Activated naive CD4-positive, alpha-beta T cell treated with anti-CD3 and anti-CD28 coated beads, Interleukin-2, amount 50 U/mL, for 72 hours (primary cell): ENCODE measurements around the gene NANP. TPM values are rescaled to one million over a fixed set of nuclear protein-coding genes. Genes with fewer than 3 reads are reported as not detected.

Source experiments
- total RNA-seq, 2 donors: library from RNA; stranded (reverse); gene quantifications; one replicate each; pipeline ENCODE4 v1.2.3, GENCODE V29; 2022

Gene NANP
- total RNA-seq, 2 donors from 2014 or later, result 6.6 to 9.5 TPM

Other genes starting within 250 kb of the NANP start
- gene ABHD12, start 233.2 kb downstream of the NANP start, total RNA-seq, result 10 to 100 TPM; 13.8 to 20.2 TPM
- gene GINS1, start 216.3 kb downstream of the NANP start, total RNA-seq, result 10 to 100 TPM; 26.3 to 26.6 TPM
- gene NINL, start 38.5 kb downstream of the NANP start, total RNA-seq, result 1 to 10 TPM; 3.2 to 5.5 TPM
- 10 to 100 TPM; 14.3 to 17.2 TPM for gene ZNF337, start 72.8 kb upstream of the NANP start, total RNA-seq